Esophagus muscularis mucosa (tissue), 3 donors: ENCODE data around the gene SRRM4.

Experiments used
- CTCF ChIP-seq, 3 experiments: fragments of 200-600 bp in 2 of 3; fragments of 450-650 bp in 1 of 3; sonication (generic) in 2 of 3; IDR thresholded peaks; one replicate each; pipeline ENCODE4 v1.5.1; 2017 to 2019; ENCODE audit warnings: antibody characterized with exemption in 3 of 3, mild to moderate bottlenecking in 2 of 3, moderate library complexity in 1 of 3
- POLR2AphosphoS5 ChIP-seq, 2 donors: sonication (generic); formaldehyde crosslinking; IDR thresholded peaks; one replicate each; pipeline ENCODE4 v1.6.1; 2017; ENCODE audit warnings: antibody characterized with exemption in 2 of 2

DNA sequence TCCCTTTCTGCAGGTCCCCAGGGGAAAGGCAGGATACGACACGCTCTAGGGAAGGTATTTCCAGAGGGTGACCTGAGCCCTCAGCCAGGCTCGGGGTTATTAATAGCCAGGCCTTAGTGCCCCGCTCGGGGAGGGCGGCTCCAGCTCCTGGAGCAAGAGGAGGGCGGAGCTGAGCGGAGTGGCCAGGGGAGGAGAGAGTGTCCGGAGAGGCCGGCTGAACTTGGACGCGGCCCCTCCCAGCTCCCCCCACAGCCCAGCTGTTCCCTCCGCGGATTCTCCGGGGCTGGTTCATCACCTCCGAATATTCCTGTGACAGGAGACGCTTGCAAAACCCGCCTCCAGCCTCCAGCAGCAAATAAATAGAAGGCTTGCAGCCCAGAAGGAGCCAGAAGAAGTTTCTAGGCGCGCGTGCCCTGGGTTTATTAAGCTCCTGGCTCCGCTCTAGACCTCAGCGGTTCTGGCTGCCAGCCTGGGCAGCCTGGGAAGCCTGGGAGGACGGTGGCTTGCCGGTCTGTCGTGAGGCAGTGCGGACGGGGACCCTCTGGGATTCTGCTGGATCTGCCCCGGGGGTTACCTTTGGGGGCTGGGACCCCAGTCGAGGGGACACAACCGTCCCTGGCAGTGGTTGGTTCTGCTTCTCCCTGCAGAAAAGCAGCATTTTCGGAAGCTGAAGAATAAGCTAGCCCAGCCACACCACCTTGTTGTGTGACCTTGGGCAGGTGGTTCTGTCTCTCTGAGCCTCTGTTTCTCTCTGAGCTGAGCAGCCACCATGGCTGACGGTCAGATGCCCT, 197.4 kb downstream of the SRRM4 start, which contains the start of gene HSPB8:
- TF ChIP-seq CTCF (IDR thresholded peaks at IDR 0.05) (peak in 1 of 3 experiments; percentile 8), POLR2AphosphoS5 (IDR thresholded peaks at IDR 0.05) (peak; percentile 96 to 99)
